K562 (cell line): ENCODE data around the gene ARAP1. TPM values are rescaled to one million over a fixed set of nuclear protein-coding genes. Genes with fewer than 3 reads are reported as not detected.
A peak's percentile ranks its signal among the peaks of the same experiment; 100 is the strongest.

Source experiments
- BRF1 ChIP-seq: IDR thresholded peaks from 3 replicates; pipeline ENCODE4 v1.6.1; 2011; ENCODE audit warnings: borderline replicate concordance, mild to moderate bottlenecking; ENCODE audit not compliant: insufficient read length; ENCODE audit errors: extremely low read depth
- DNMT1 ChIP-seq: fragments of 450-650 bp; IDR thresholded peaks from 2 replicates; pipeline ENCODE4 v1.6.1; 2016; ENCODE audit warnings: antibody characterized with exemption, mild to moderate bottlenecking
- DPF2 ChIP-seq: fragments of 450-650 bp; IDR thresholded peaks from 2 replicates; pipeline ENCODE4 v1.6.1; 2016
- EHMT2 ChIP-seq: fragments of 450-650 bp; IDR thresholded peaks from 2 replicates; pipeline ENCODE4 v1.6.1; 2018; ENCODE audit warnings: antibody characterized with exemption
- FOSL1 ChIP-seq: fragments of 200-800 bp; sonication (Bioruptor generic); conservative IDR thresholded peaks from 2 replicates; pipeline ENCODE4 v1.6.1; 2016; ENCODE audit warnings: missing genetic modification characterization, missing compliant biosample characterization
- FOXK2 ChIP-seq, 2 experiments: fragments of 450-650 bp; IDR thresholded peaks in 1 of 2; conservative IDR thresholded peaks in 1 of 2; 2 replicates each; pipeline ENCODE4 v1.6.1; 2016; ENCODE audit warnings: low read depth in 2 of 2, mild to moderate bottlenecking in 1 of 2
- HDAC2 ChIP-seq: fragments of 450-650 bp; IDR thresholded peaks from 2 replicates; pipeline ENCODE4 v1.6.1; 2016; ENCODE audit warnings: mild to moderate bottlenecking
- JUND ChIP-seq, 2 experiments: IDR thresholded peaks; 2 replicates in 1 of 2; 3 replicates in 1 of 2; pipeline ENCODE4 v1.6.1; 2011; ENCODE audit warnings: borderline replicate concordance in 2 of 2, low read depth in 2 of 2, low read length in 2 of 2, improper control_type of control experiment in 1 of 2, missing biosample characterization in 1 of 2, missing genetic modification characterization in 1 of 2, missing genetic modification reagents in 1 of 2
- RBM34 ChIP-seq: fragments of 200-400 bp; formaldehyde crosslinking; IDR thresholded peaks from 2 replicates; pipeline ENCODE4 v1.6.1; 2018; ENCODE audit warnings: low read length, borderline replicate concordance; ENCODE audit not compliant: insufficient read depth
- SPI1 ChIP-seq: IDR thresholded peaks from 2 replicates; pipeline ENCODE4 v1.6.1; 2011; ENCODE audit warnings: low read depth, low read length, control low read depth, borderline replicate concordance
- SRSF3 ChIP-seq: fragments of 200-400 bp; formaldehyde crosslinking; IDR thresholded peaks from 2 replicates; pipeline ENCODE4 v1.6.1; 2016; ENCODE audit warnings: mild to moderate bottlenecking, low read length, moderate library complexity; ENCODE audit not compliant: insufficient read depth
- TCF7 ChIP-seq: sonication (generic); IDR thresholded peaks from 2 replicates; pipeline ENCODE4 v1.6.1; 2016; ENCODE audit warnings: antibody characterized with exemption, borderline replicate concordance
- TEAD4 ChIP-seq, 2 experiments: sonication (generic) in 1 of 2; formaldehyde crosslinking in 1 of 2; IDR thresholded peaks; 2 replicates each; pipeline versions ENCODE4 v1.6.1 to v1.8.0; 2012 to 2022; ENCODE audit warnings: borderline replicate concordance in 1 of 2, inconsistent platforms in 1 of 2, low read length in 1 of 2, mild to moderate bottlenecking in 1 of 2, missing genetic modification reagents in 1 of 2
- TRIM24 ChIP-seq, 2 experiments: fragments of 450-650 bp; IDR thresholded peaks; 2 replicates each; pipeline ENCODE4 v1.6.1; 2016
- ZBTB9 ChIP-seq: fragments of 450-650 bp; formaldehyde crosslinking; IDR thresholded peaks from 2 replicates; pipeline ENCODE4 v1.4.0; 2020; ENCODE audit warnings: mild to moderate bottlenecking, moderate library complexity
- ZKSCAN8 ChIP-seq: fragments of 200-800 bp; sonication (Bioruptor generic); IDR thresholded peaks from 2 replicates; pipeline ENCODE4 v1.6.1; 2016; ENCODE audit warnings: missing genetic modification characterization, missing compliant biosample characterization
- ZNF589 ChIP-seq: fragments of 200-800 bp; sonication (Bioruptor generic); IDR thresholded peaks from 2 replicates; pipeline ENCODE4 v1.6.1; 2016; ENCODE audit warnings: low read depth, missing genetic modification characterization, missing compliant biosample characterization
- polyA plus RNA-seq, 8 experiments: library from polyadenylated mRNA; depleted of rRNA in 4 of 8; stranded (reverse) in 5 of 8; unstranded in 3 of 8; fragments of >200 nt; fragmentation: Nextera tagmentation in 2 of 8; fragmentation: Illumina TruSeq in 1 of 8; extraction: Ambion mirVana in 2 of 8; extraction: Trizol in 1 of 8; gene quantifications; 2 replicates each; pipeline versions ENCODE4 v1.2.1 to v1.2.3, GENCODE V29; 2011 to 2014; ENCODE audit warnings: inconsistent platforms in 1 of 8, missing spikeins in 1 of 8
- total RNA-seq, 7 experiments: library from RNA; depleted of rRNA in 6 of 7; stranded (reverse); fragments of >200 nt in 6 of 7; fragmentation: Illumina TruSeq in 2 of 7; extraction: Trizol in 2 of 7; gene quantifications; 2 replicates each; pipeline versions ENCODE4 v1.2.1 to v1.2.3, GENCODE V29; 2011 to 2021; ENCODE audit warnings: low replicate concordance in 1 of 7
- TF ChIP-seq, protein P1 (sequence below): IDR thresholded peaks from 2 replicates; pipeline ENCODE4 v1.6.1; 2016; ENCODE audit warnings: missing genetic modification characterization, missing compliant biosample characterization

Gene ARAP1
- total and polyA plus RNA-seq, 9 of the 15 experiments (the other 6 are each of a cell fraction or from before 2014, with no cell fraction given), result 0.23 to 67.0 (median 24.6) TPM

GRCh38 chr11:72736452-72737069 lies 15.6 kb downstream of the ARAP1 start (continued):
- 0 out of 4 replicates have a peak, but pooled peaks of 1 of the 2 experiments have one; percentile 30 for TF ChIP-seq TRIM24 (IDR thresholded peaks at IDR 0.05)
- peak; percentile 96 for TF ChIP-seq SPI1
- TF ChIP-seq ZNF589 (CRISPR knock-in tag), result peak; percentile 92
- TF ChIP-seq SRSF3, result no peak
- peak; percentile 51; the same call in 1 of the 2 replicates for TF ChIP-seq DPF2
- TF ChIP-seq, protein P1, sequence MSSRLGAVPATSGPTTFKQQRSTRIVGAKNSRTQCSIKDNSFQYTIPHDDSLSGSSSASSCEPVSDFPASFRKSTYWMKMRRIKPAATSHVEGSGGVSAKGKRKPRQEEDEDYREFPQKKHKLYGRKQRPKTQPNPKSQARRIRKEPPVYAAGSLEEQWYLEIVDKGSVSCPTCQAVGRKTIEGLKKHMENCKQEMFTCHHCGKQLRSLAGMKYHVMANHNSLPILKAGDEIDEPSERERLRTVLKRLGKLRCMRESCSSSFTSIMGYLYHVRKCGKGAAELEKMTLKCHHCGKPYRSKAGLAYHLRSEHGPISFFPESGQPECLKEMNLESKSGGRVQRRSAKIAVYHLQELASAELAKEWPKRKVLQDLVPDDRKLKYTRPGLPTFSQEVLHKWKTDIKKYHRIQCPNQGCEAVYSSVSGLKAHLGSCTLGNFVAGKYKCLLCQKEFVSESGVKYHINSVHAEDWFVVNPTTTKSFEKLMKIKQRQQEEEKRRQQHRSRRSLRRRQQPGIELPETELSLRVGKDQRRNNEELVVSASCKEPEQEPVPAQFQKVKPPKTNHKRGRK (tag), result no peak
- TF ChIP-seq HDAC2, result 0 out of 2 replicates have a peak, but pooled peaks have one; percentile 12
- TF ChIP-seq RBM34, result no peak
- peak; percentile 29; the same call in 1 of the 2 replicates for TF ChIP-seq ZKSCAN8 (CRISPR knock-in tag)
- TF ChIP-seq TCF7, result no peak
- TF ChIP-seq EHMT2, result 0 out of 2 replicates have a peak, but pooled peaks have one; percentile 11
- no peak for TF ChIP-seq BRF1
- no peak for TF ChIP-seq DNMT1
- 0 out of 2 replicates have a peak, but pooled peaks have one; percentile 71 for TF ChIP-seq ZBTB9 (CRISPR knock-in tag)
- peak; percentile 19; the same call in 1 of the 2 replicates for TF ChIP-seq JUND (IDR thresholded peaks at IDR 0.05; ENCODE audit: borderline replicate concordance, low read depth, low read length)
- no peak for TF ChIP-seq JUND (tag; IDR thresholded peaks at IDR 0.05; ENCODE audit: borderline replicate concordance, low read depth, low read length)
- peak; percentile 57; the same call in 1 of the 2 replicates for TF ChIP-seq FOSL1 (tag)
- TF ChIP-seq FOXK2 (conservative IDR thresholded peaks at IDR 0.05 in 1 of 2, IDR thresholded peaks at IDR 0.05 in 1 of 2; ENCODE audit: low read depth in 2 of 2), result peak in 1 of 2 experiments; percentile 33; a peak in 1 of 4 replicates
- TF ChIP-seq TEAD4 (IDR thresholded peaks at IDR 0.05; ENCODE audit: low read length), result no peak
- no peak for TF ChIP-seq TEAD4 (CRISPR knock-in tag; IDR thresholded peaks at IDR 0.05; ENCODE audit: borderline replicate concordance)
